BE2C (cell line): ENCODE measurements around the gene PSMD3.

Experiments used
- DNase-seq: peaks from one replicate; pipeline ENCODE4 v3.0.0-alpha.2; 2020
- H3K27me3 ChIP-seq: fragments of 250-450 bp; sonication (Bioruptor Pico); 2 replicates; pipeline ENCODE4 v1.5.1; 2020; ENCODE audit warnings: mild to moderate bottlenecking
- H3K36me3 ChIP-seq: fragments of 250-450 bp; sonication (Bioruptor Pico); 2 replicates; pipeline ENCODE4 v1.5.1; 2020; ENCODE audit warnings: mild to moderate bottlenecking
- H3K4me1 ChIP-seq: fragments of 250-450 bp; sonication (Bioruptor Pico); 2 replicates; pipeline ENCODE4 v1.5.1; 2020
- H3K4me3 ChIP-seq: 2 replicates; pipeline ENCODE4 v1.5.1; 2011; ENCODE audit warnings: low read depth, low read length
- H3K9me3 ChIP-seq: fragments of 250-450 bp; sonication (Bioruptor Pico); 2 replicates; pipeline ENCODE4 v1.5.1; 2020
- CTCF ChIP-seq: IDR thresholded peaks from 2 replicates; pipeline ENCODE4 v1.5.1; 2012; ENCODE audit warnings: mild to moderate bottlenecking, low read depth, low read length

PSMD3 gene

GRCh38 chr17:39981207-39981741 lies 667 bp downstream of the PSMD3 start:
- Histone ChIP-seq H3K27me3 (0 out of 2 replicates have a peak, but pooled peaks cover 3% of the 10 kb centered on the region), H3K36me3 (peaks cover 35% of the 10 kb centered on the region)

GRCh38 chr17:39981766-39982375 lies 1.3 kb downstream of the PSMD3 start:
- Histone ChIP-seq H3K4me1 (no peaks in the 10 kb centered on the region), H3K36me3 (peaks cover 41% of the 10 kb centered on the region), H3K4me3 (peak overlapping the region; percentile 100), H3K9me3 (no peaks in the 10 kb centered on the region), H3K27me3 (0 out of 2 replicates have a peak, but pooled peaks cover 3% of the 10 kb centered on the region)
- no peak for DNase-seq
- no peak for TF ChIP-seq CTCF

More at GRCh38 chr17:39981207-39981741, 667 bp downstream of the PSMD3 start:
- Histone ChIP-seq H3K4me1 (no peaks in the 10 kb centered on the region), H3K9me3 (no peaks in the 10 kb centered on the region), H3K4me3 (peak overlapping the region; percentile 100)
- peak; percentile 9; the same call in 1 of the 2 replicates for TF ChIP-seq CTCF
- DNase-seq: no peak

- TF ChIP-seq CTCF: no peak
- H3K9me3 ChIP-seq: no peaks in the 10 kb centered on the region
- H3K4me1 ChIP-seq: no peaks in the 10 kb centered on the region
- no peaks in the 10 kb centered on the region for H3K27me3 ChIP-seq
- H3K4me3 ChIP-seq: no peak overlapping the region
- no peak for DNase-seq
- peaks cover 98% of the 10 kb centered on the region for H3K36me3 ChIP-seq
These were observed 7.7 kb downstream of the PSMD3 start for GRCh38 chr17:39988206-39988810.

- Histone ChIP-seq H3K4me3 (no peak overlapping the region), H3K27me3 (no peaks in the 10 kb centered on the region), H3K4me1 (no peaks in the 10 kb centered on the region), H3K36me3 (peaks cover 77% of the 10 kb centered on the region), H3K9me3 (no peaks in the 10 kb centered on the region)
- DNase-seq: no peak
- TF ChIP-seq CTCF: no peak
These were observed 13.8 kb downstream of the PSMD3 start for GRCh38 chr17:39994448-39994847.

- H3K27me3 ChIP-seq: no peaks in the 10 kb centered on the region
- no peaks in the 10 kb centered on the region for H3K4me1 ChIP-seq
- no peak overlapping the region for H3K4me3 ChIP-seq
- no peak for DNase-seq
- no peaks in the 10 kb centered on the region for H3K9me3 ChIP-seq
- TF ChIP-seq CTCF: no peak
- peaks cover 67% of the 10 kb centered on the region for H3K36me3 ChIP-seq
These were observed 14.8 kb downstream of the PSMD3 start for GRCh38 chr17:39995438-39995837.

- Histone ChIP-seq H3K36me3 (peaks cover 60% of the 10 kb centered on the region), H3K4me3 (no peak overlapping the region), H3K27me3 (no peaks in the 10 kb centered on the region), H3K9me3 (no peaks in the 10 kb centered on the region), H3K4me1 (no peaks in the 10 kb centered on the region)
- no peak for DNase-seq
- TF ChIP-seq CTCF: no peak
These were observed 15.6 kb downstream of the PSMD3 start for GRCh38 chr17:39996162-39996561.
